Hepatocyte (in vitro differentiated cells): ENCODE measurements around the gene SH3PXD2A. TPM values are rescaled to one million over a fixed set of nuclear protein-coding genes. Genes with fewer than 3 reads are reported as not detected.
"Not testable (repeated sequence)": the region's sequence is repeated elsewhere in the genome, so short reads cannot be mapped to it uniquely, and the experiment has no call there.

ENCODE experiments used
- DNase-seq: peaks from one replicate; pipeline ENCODE4 v3.0.0-alpha.2; 2016; ENCODE audit warnings: low spot score
- H2AFZ ChIP-seq: fragments of 200-600 bp; sonication (generic); 2 replicates; pipeline ENCODE4 v1.6.0; 2016; ENCODE audit warnings: antibody characterized with exemption, mild to moderate bottlenecking
- H3K27ac ChIP-seq: fragments of 200-600 bp; sonication (generic); 2 replicates; pipeline ENCODE4 v1.5.1; 2016; ENCODE audit warnings: mild to moderate bottlenecking
- H3K27me3 ChIP-seq: fragments of 200-600 bp; sonication (generic); 2 replicates; pipeline ENCODE4 v1.6.1; 2016
- H3K36me3 ChIP-seq: fragments of 200-600 bp; sonication (generic); replicated peaks from 2 replicates; pipeline ENCODE4 v1.5.1; 2016; ENCODE audit warnings: low read depth; ENCODE audit not compliant: insufficient read depth
- H3K4me1 ChIP-seq: fragments of 200-600 bp; sonication (generic); 2 replicates; pipeline ENCODE4 v1.5.1; 2016; ENCODE audit warnings: mild to moderate bottlenecking, moderate library complexity; ENCODE audit not compliant: insufficient read depth
- H3K4me2 ChIP-seq: fragments of 200-600 bp; sonication (generic); 2 replicates; pipeline ENCODE4 v1.6.0; 2016
- H3K4me3 ChIP-seq: fragments of 200-600 bp; sonication (generic); 2 replicates; pipeline ENCODE4 v1.5.1; 2016; ENCODE audit warnings: mild to moderate bottlenecking
- H3K79me2 ChIP-seq: fragments of 200-600 bp; sonication (generic); 2 replicates; pipeline ENCODE4 v1.6.0; 2017; ENCODE audit warnings: mild to moderate bottlenecking
- H3K9me2 ChIP-seq: fragments of 200-600 bp; sonication (generic); replicated peaks from 2 replicates; pipeline ENCODE4 v1.6.0; 2017; ENCODE audit warnings: mild to moderate bottlenecking; ENCODE audit not compliant: insufficient read depth
- H3K9me3 ChIP-seq: fragments of 200-600 bp; sonication (generic); 2 replicates; pipeline ENCODE4 v1.5.1; 2016; ENCODE audit warnings: low read depth, mild to moderate bottlenecking
- H4K20me1 ChIP-seq: fragments of 200-600 bp; sonication (generic); 2 replicates; pipeline ENCODE4 v1.6.0; 2016; ENCODE audit warnings: mild to moderate bottlenecking; ENCODE audit not compliant: insufficient read depth, poor library complexity, severe bottlenecking
- EZH2 ChIP-seq: fragments of 200-600 bp; sonication (generic); IDR thresholded peaks from 2 replicates; pipeline ENCODE4 v1.6.1; 2016; ENCODE audit warnings: antibody characterized with exemption, mild to moderate bottlenecking, borderline replicate concordance
- EZH2phosphoT487 ChIP-seq: fragments of 200-600 bp; sonication (generic); IDR thresholded peaks from one replicate; pipeline ENCODE4 v1.6.1; 2018; ENCODE audit warnings: antibody characterized with exemption, mild to moderate bottlenecking, low read depth, moderate library complexity; ENCODE audit not compliant: unreplicated experiment, severe bottlenecking
- WGBS: methylation state at CpG from one replicate; pipeline ENCODE4 v1.1.6; 2016; ENCODE audit warnings: low lambda C conversion rate; ENCODE audit errors: missing lambda C conversion rate; 5-methylcytosine and 5-hydroxymethylcytosine counted together
- polyA plus RNA-seq: library from polyadenylated mRNA; unstranded; fragments of >200 nt; fragmentation: Nextera tagmentation; extraction: Ambion mirVana; gene quantifications from 2 replicates; pipeline ENCODE4 v1.2.1, GENCODE V29; 2016
- total RNA-seq: library from RNA; depleted of rRNA; stranded (reverse); fragments of >200 nt; gene quantifications from 2 replicates; pipeline ENCODE4 v1.2.3, GENCODE V29; 2014
- TF ChIP-seq, protein P1 (sequence below): fragments of 200-600 bp; sonication (generic); IDR thresholded peaks from 2 replicates; pipeline ENCODE4 v1.5.1; 2016; ENCODE audit warnings: antibody characterized with exemption, mild to moderate bottlenecking; ENCODE audit not compliant: poor library complexity

Gene SH3PXD2A
- total and polyA plus RNA-seq, 2 experiments from 2014 or later = 8.4 to 13.6 TPM

- no peak overlapping the region for H3K4me3 ChIP-seq
- TF ChIP-seq, protein P1, sequence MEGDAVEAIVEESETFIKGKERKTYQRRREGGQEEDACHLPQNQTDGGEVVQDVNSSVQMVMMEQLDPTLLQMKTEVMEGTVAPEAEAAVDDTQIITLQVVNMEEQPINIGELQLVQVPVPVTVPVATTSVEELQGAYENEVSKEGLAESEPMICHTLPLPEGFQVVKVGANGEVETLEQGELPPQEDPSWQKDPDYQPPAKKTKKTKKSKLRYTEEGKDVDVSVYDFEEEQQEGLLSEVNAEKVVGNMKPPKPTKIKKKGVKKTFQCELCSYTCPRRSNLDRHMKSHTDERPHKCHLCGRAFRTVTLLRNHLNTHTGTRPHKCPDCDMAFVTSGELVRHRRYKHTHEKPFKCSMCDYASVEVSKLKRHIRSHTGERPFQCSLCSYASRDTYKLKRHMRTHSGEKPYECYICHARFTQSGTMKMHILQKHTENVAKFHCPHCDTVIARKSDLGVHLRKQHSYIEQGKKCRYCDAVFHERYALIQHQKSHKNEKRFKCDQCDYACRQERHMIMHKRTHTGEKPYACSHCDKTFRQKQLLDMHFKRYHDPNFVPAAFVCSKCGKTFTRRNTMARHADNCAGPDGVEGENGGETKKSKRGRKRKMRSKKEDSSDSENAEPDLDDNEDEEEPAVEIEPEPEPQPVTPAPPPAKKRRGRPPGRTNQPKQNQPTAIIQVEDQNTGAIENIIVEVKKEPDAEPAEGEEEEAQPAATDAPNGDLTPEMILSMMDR = no peak
- TF ChIP-seq EZH2phosphoT487 (no peak), EZH2 (no peak)
- H3K4me2 ChIP-seq = no peak overlapping the region
- no peaks in the 10 kb centered on the region for H3K9me3 ChIP-seq
- no peaks in the 10 kb centered on the region for H4K20me1 ChIP-seq
- H3K4me1 ChIP-seq = no peaks in the 10 kb centered on the region
- H2AFZ ChIP-seq = no peak overlapping the region
- DNase-seq = no peak
- H3K9me2 ChIP-seq = no peaks in the 10 kb centered on the region
- no peak overlapping the region for H3K27ac ChIP-seq
- no peaks in the 10 kb centered on the region for H3K79me2 ChIP-seq
- no peaks in the 10 kb centered on the region for H3K36me3 ChIP-seq
- WGBS = 73% methylated on average over 14 of the region's 14 CpGs
- H3K27me3 ChIP-seq = no peaks in the 10 kb centered on the region
Measured at GRCh38 chr10:103732339-103733044, 122.9 kb downstream of the SH3PXD2A start.

GRCh38 chr10:103731609-103732270 is 123.6 kb downstream of the SH3PXD2A start:
- H3K27me3 ChIP-seq = no peaks in the 10 kb centered on the region
- H3K4me1 ChIP-seq = no peaks in the 10 kb centered on the region
- no peak overlapping the region for H3K4me3 ChIP-seq
- TF ChIP-seq EZH2 = no peak
- no peaks in the 10 kb centered on the region for H3K36me3 ChIP-seq
- H2AFZ ChIP-seq = no peak overlapping the region
- no peaks in the 10 kb centered on the region for H3K79me2 ChIP-seq
- 56% methylated on average over 3 of the region's 3 CpGs for WGBS
- H3K9me3 ChIP-seq = no peaks in the 10 kb centered on the region
- H3K4me2 ChIP-seq = no peak overlapping the region
- no peak for DNase-seq
- no peaks in the 10 kb centered on the region for H3K9me2 ChIP-seq
- no peaks in the 10 kb centered on the region for H4K20me1 ChIP-seq
- H3K27ac ChIP-seq = no peak overlapping the region

- not testable (repeated sequence) for H3K27me3 ChIP-seq, H3K27ac ChIP-seq, H3K4me1 ChIP-seq, H3K36me3 ChIP-seq, H3K4me2 ChIP-seq, H4K20me1 ChIP-seq, H3K9me3 ChIP-seq, H3K4me3 ChIP-seq, H2AFZ ChIP-seq, H3K79me2 ChIP-seq, DNase-seq, H3K9me2 ChIP-seq
- WGBS = 93% methylated on average over 4 of the region's 4 CpGs
Measured at GRCh38 chr10:103731026-103731425, 124.3 kb downstream of the SH3PXD2A start.

DNA sequence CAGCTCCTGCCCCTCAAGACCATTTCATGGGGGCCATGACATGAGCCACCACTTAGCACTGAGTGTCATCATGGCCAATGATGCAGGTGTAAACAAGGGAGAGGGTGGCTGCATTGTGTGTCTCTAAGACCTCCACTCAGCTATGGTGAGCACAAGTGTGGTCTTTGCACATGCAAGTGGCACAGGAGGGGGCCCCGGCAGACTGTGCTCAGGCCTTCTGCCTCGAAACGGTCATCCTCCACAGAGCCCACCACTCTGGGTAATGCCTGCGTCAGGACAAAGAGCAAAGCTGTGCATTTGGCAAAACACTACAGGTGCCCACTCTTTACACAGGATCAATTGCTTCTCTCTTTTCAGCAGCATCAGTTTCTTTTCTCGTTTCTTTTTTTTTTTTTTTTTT is 125.5 kb downstream of the SH3PXD2A start:
- Histone ChIP-seq H3K4me2 (no peak overlapping the region), H3K4me1 (no peaks in the 10 kb centered on the region), H3K4me3 (no peak overlapping the region), H3K9me2 (no peaks in the 10 kb centered on the region), H3K36me3 (no peaks in the 10 kb centered on the region), H3K27ac (no peak overlapping the region), H3K79me2 (no peaks in the 10 kb centered on the region), H2AFZ (no peak overlapping the region), H3K27me3 (no peaks in the 10 kb centered on the region), H4K20me1 (no peaks in the 10 kb centered on the region), H3K9me3 (no peaks in the 10 kb centered on the region)
- no peak for TF ChIP-seq EZH2phosphoT487
- no peak for TF ChIP-seq EZH2
- TF ChIP-seq, protein P1 = no peak
- no peak for DNase-seq
- WGBS = 81% methylated on average over 5 of the region's 5 CpGs
